OCI-LY7 (cell line): ENCODE measurements around the gene PLEKHM3.

Source experiments
- CTCF ChIP-seq: fragments of 200-600 bp; sonication (generic); conservative IDR thresholded peaks from 2 replicates; pipeline ENCODE4 v1.5.1; 2014; ENCODE audit warnings: mild to moderate bottlenecking, antibody characterized with exemption, low read length, moderate library complexity, mixed read lengths
- EZH2phosphoT487 ChIP-seq: fragments of 200-600 bp; sonication (generic); IDR thresholded peaks from 2 replicates; pipeline ENCODE4 v1.6.1; 2018; ENCODE audit warnings: low read depth, borderline replicate concordance, mild to moderate bottlenecking, mixed run types, antibody characterized with exemption, low read length, moderate library complexity, mixed read lengths

GRCh38 chr2:208062113-208062512, 36.8 kb upstream of the PLEKHM3 start:
- peak; percentile 75 for TF ChIP-seq CTCF
- TF ChIP-seq EZH2phosphoT487: no peak
